Mucosa of descending colon (tissue), 3 donors: Measurements from ENCODE around the gene JADE3. TPM values are rescaled to one million over a fixed set of nuclear protein-coding genes. Genes with fewer than 3 reads are reported as not detected.

ENCODE experiments used
- ATAC-seq: fragments of 200-7000 bp; cut with Tn5 transposase; one replicate; pipeline ENCODE4 v1.9.1; 2020; ENCODE audit warnings: mild to moderate bottlenecking, moderate library complexity
- DNase-seq, 3 donors: peaks; one replicate each; pipeline ENCODE4 v3.0.0-alpha.2; 2020
- H3K36me3 ChIP-seq: fragments of 200-600 bp; one replicate; pipeline ENCODE4 v1.8.0; 2021; ENCODE audit warnings: low read depth, mild to moderate bottlenecking
- H3K4me1 ChIP-seq: fragments of 200-600 bp; one replicate; pipeline ENCODE4 v1.8.0; 2021; ENCODE audit warnings: low read depth, mild to moderate bottlenecking
- H3K4me3 ChIP-seq: fragments of 200-600 bp; one replicate; pipeline ENCODE4 v1.8.0; 2021; ENCODE audit warnings: mild to moderate bottlenecking
- H3K9me3 ChIP-seq: fragments of 200-600 bp; one replicate; pipeline ENCODE4 v1.8.0; 2021; ENCODE audit warnings: mild to moderate bottlenecking
- CTCF ChIP-seq: fragments of 200-600 bp; IDR thresholded peaks from one replicate; pipeline ENCODE4 v1.8.0; 2022; ENCODE audit warnings: antibody characterized with exemption, mild to moderate bottlenecking
- intact Hi-C, 2 donors: fragments of 100-400 bp; cut with DNase I in 1 of 2; cut with micrococcal nuclease in 1 of 2; formaldehyde crosslinking; loops; one replicate each; pipeline versions ENCODE4 v1.11.0 to v1.11.1; 2022; cut with DNase I, micrococcal nuclease
- long read RNA-seq, 2 donors: library from polyadenylated mRNA; unstranded; transcript quantifications; one replicate each; pipeline ENCODE4 v2.0.0, GENCODE V29; 2019 to 2021
- total RNA-seq, 3 donors: library from RNA; stranded (reverse); fragmentation: NEBNext Ultra II Directional in 2 of 3; extraction: Animal tissue kit (Norgen Biotek cat#: 25700) in 2 of 3; gene quantifications; one replicate each; pipeline versions ENCODE4 v1.2.1 to v1.2.4, GENCODE V29; 2021 to 2023
- donor health status: DM: no; HTN: no; CAD: no; lungs with moderate emphysema.
- donor health status: DM: no; HTN: no; CAD: no.
- donor health status: DM: no; HTN: yes; CAD: no.

JADE3 gene
- total RNA-seq: 1 to 10 TPM; 4.7 to 8.0 (median 5.2) TPM
- long read RNA-seq, donor 1, partial matches to known transcripts: 1 of 1 reads
- long read RNA-seq, donor 1, other reads (novel, unspliced or antisense): 0 of 1 reads
- long read RNA-seq, donor 2, full-length matches to known transcripts: 1 of 1 reads
- long read RNA-seq, donor 2, partial matches to known transcripts: 0 of 1 reads
- long read RNA-seq, donor 2, other reads (novel, unspliced or antisense): 0 of 1 reads

- Histone ChIP-seq H3K9me3 (no peaks in the 10 kb centered on the region), H3K4me1 (no peaks in the 10 kb centered on the region), H3K4me3 (peak within 1 kb of the TSS; percentile 36), H3K36me3 (no peaks in the 10 kb centered on the region)
- peak; percentile 94 for ATAC-seq
- no peak for TF ChIP-seq CTCF
- intact Hi-C loops: no loop called here
- peak; percentile 74 to 84 (median 78) for DNase-seq
These were observed at the start of gene JADE3 for GRCh38 chrX:46912098-46912602. Gene JADE3 (plus strand): TSS chrX:46912421. CDS start chrX:46984895, 72,474 bp downstream.

DNA sequence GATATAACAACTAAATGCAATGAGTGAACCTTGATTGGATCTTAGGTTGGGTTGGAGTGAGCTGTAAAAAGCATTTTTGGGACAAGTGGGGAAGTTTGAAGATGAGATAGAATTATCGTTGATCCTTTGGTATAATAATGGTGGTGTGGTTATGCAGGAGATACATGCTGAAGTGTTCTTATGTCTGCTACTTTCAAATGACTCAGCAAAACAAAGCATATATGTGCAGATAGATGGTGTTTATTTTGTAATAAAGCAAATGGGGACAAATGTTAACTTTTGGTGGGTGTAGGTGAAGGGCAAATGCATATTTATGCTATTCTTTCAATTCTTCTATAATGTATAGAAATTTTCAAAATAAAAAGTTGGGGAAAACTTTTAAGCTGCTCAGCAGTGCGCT, 49.1 kb upstream of the JADE3 start:
- intact Hi-C loops: no loop called here
- no peak for ATAC-seq
- no peaks in the 10 kb centered on the region for H3K4me1 ChIP-seq
- no peaks in the 10 kb centered on the region for H3K36me3 ChIP-seq
- H3K4me3 ChIP-seq: no peak overlapping the region
- H3K9me3 ChIP-seq: no peaks in the 10 kb centered on the region
- no peak for TF ChIP-seq CTCF
- no peak for DNase-seq

DNA sequence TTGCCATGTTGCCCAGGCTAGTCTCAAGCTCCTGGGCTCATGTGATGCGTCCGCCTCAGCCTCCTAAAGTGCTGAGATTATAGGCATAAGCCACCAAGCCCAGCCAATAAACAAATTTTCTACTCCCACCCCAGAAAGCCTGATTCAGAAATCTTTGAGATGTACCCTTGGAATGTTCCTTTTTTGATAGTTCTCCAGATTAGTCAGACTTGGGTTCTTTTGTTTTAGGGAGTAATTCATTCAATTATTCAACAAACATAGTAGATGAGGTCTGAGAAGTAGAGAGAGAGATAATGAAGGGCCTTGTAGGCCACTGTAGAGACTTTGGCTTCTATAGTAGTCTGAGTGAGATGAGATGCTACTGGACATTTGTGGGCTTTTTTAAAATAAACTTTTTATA, 47.6 kb upstream of the JADE3 start:
- DNase-seq (no peak), ATAC-seq (no peak)
- Histone ChIP-seq H3K9me3 (no peaks in the 10 kb centered on the region), H3K36me3 (no peaks in the 10 kb centered on the region), H3K4me1 (no peaks in the 10 kb centered on the region), H3K4me3 (no peak overlapping the region)
- intact Hi-C loops: no loop called here
- no peak for TF ChIP-seq CTCF

- Histone ChIP-seq H3K9me3 (no peaks in the 10 kb centered on the region), H3K36me3 (no peaks in the 10 kb centered on the region), H3K4me1 (no peaks in the 10 kb centered on the region), H3K4me3 (no peak overlapping the region)
- DNase-seq: no peak
- ATAC-seq: no peak
- intact Hi-C loops: no loop called here
- no peak for TF ChIP-seq CTCF
These were observed 46.9 kb upstream of the JADE3 start for GRCh38 chrX:46865281-46865680.

DNA sequence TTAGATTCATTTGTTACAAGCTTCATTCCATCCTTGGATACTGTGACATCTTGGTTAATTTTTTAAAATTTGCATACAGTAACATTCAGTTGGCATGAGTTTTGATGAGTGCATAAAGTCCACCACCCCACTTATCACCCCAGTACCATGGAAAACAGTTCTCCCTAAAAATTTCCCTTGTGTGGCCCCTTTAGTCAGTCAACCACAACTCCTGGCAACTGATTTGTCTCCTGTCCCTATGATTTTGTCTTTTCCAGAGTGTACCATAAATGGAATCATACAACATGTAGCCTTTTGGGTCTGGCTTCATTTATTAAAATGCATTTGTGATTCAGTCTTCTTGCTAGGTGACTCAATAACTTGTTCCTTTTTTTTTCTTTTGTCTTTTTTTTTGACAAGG, 45.5 kb upstream of the JADE3 start:
- intact Hi-C loops: no loop called here

More for the DNA sequence above, 45.5 kb upstream of the JADE3 start:
- Histone ChIP-seq H3K36me3 (no peaks in the 10 kb centered on the region), H3K4me3 (no peak overlapping the region), H3K4me1 (no peaks in the 10 kb centered on the region), H3K9me3 (no peaks in the 10 kb centered on the region)
- no peak for ATAC-seq
- no peak for DNase-seq
- no peak for TF ChIP-seq CTCF
